Activated naive CD4-positive, alpha-beta T cell treated with anti-CD3 and anti-CD28 coated beads, Interleukin-2, amount 10 ng/mL, durations not matched to agents 7 days and 5 days (primary cell): ENCODE measurements around the gene CDK17.
A peak's percentile ranks its signal among the peaks of the same experiment; 100 is the strongest.

Experiments
- CTCF ChIA-PET: fragments of 350-600 bp; sonication (Branson Sonifier 250); formaldehyde crosslinking; loops from one replicate; lab custom pipeline; 2021; ENCODE audit warnings: antibody characterized with exemption; lab: Charles Lee
- DNase-seq: peaks from one replicate; pipeline ENCODE4 v3.0.0-alpha.2; 2020
- H3K27ac Mint-ChIP-seq: one replicate; pipeline ENCODE4 v1.8.0; 2021; ENCODE audit warnings: mild to moderate bottlenecking, moderate library complexity, mixed read lengths
- H3K27me3 Mint-ChIP-seq: one replicate; pipeline ENCODE4 v1.8.0; 2021; ENCODE audit warnings: mild to moderate bottlenecking, mixed read lengths
- H3K36me3 Mint-ChIP-seq: one replicate; pipeline ENCODE4 v1.8.0; 2021; ENCODE audit warnings: mixed read lengths
- H3K4me1 Mint-ChIP-seq: one replicate; pipeline ENCODE4 v1.8.0; 2021; ENCODE audit warnings: mixed read lengths
- H3K4me3 Mint-ChIP-seq: one replicate; pipeline ENCODE4 v1.8.0; 2021; ENCODE audit warnings: mild to moderate bottlenecking, moderate library complexity, mixed read lengths
- H3K9me3 Mint-ChIP-seq: one replicate; pipeline ENCODE4 v1.8.0; 2021; ENCODE audit warnings: mixed read lengths

The CDK17 gene

GRCh38 chr12:96260644-96261043 lies 139.6 kb downstream of the CDK17 start:
- Mint-ChIP-seq H3K36me3 (peaks cover 37% of the 10 kb centered on the region), H3K4me3 (no peak overlapping the region), H3K9me3 (no peaks in the 10 kb centered on the region), H3K27ac (no peak overlapping the region), H3K27me3 (no peaks in the 10 kb centered on the region), H3K4me1 (no peaks in the 10 kb centered on the region)
- no peak for DNase-seq
- CTCF ChIA-PET, result no interaction called here

DNA sequence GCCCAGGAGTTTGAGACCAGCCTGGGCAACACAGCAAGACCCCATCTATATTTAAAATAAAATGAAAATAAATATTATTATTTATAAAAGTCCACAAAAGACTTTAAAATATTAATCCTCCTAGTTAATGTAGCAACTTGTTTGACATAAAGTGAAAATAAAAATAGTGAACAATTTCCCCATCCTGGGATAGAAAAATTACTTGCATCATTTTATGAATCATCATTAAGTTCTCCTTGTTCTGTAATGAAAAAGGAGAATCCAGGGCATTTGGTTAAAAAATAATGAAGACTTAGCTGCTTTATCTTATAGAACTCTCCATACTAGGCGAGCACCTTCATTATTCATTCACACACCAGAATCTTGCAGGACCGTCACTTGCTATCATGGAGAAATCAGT lies 140.0 kb downstream of the CDK17 start:
- Mint-ChIP-seq H3K27ac (no peak overlapping the region), H3K9me3 (no peaks in the 10 kb centered on the region), H3K36me3 (peaks cover 37% of the 10 kb centered on the region), H3K4me3 (no peak overlapping the region), H3K4me1 (no peaks in the 10 kb centered on the region), H3K27me3 (no peaks in the 10 kb centered on the region)
- CTCF ChIA-PET, result no interaction called here
- no peak for DNase-seq

DNA sequence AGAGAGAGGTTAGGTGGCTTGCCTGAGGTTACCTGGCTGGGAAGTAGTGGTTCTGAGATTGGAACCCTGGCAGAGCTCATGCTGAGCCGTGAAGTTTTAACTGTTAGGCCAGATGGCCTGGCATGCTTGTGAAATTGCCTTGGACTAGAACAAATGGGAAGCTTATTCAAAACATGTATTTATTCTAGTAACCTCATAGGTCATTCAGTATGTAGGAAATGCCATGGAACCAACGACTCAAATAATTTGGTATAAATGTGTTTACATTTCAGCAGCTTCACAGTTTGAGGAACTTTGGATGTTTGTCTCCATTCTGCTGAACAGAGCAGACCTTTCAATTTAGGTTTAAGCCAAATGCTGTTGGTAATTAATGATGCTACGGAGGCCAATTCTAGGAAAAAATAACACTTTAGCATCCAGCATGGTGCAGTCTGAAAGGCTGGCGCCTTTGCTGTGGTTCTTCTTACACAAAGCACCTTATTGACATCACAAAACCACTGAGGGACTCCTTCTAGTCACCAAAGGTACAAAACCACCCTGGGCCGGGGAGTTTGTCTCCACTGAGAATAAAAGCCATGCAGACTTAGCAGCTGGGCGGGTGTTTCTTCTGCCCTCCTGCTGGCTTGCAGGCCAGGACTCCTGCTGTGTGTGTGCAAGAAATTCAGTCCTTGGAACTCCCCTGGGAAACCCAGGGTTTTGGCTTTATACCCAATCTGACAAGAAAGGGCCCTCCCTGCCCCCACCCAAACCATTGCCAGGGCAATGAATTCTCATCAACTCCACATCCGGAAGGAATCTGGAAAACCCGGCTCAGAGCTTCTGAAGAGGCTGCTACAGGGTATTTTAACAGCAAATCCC lies 141.9 kb downstream of the CDK17 start:
- Mint-ChIP-seq H3K27ac (no peak overlapping the region), H3K4me3 (no peak overlapping the region)
- CTCF ChIA-PET, result interaction anchor here (0.6 to 1.3 kb wide), 3 partner anchors 9 to 142 kb away, joined by 3 read pairs; partner anchors contain the start of gene CDK17

DNA sequence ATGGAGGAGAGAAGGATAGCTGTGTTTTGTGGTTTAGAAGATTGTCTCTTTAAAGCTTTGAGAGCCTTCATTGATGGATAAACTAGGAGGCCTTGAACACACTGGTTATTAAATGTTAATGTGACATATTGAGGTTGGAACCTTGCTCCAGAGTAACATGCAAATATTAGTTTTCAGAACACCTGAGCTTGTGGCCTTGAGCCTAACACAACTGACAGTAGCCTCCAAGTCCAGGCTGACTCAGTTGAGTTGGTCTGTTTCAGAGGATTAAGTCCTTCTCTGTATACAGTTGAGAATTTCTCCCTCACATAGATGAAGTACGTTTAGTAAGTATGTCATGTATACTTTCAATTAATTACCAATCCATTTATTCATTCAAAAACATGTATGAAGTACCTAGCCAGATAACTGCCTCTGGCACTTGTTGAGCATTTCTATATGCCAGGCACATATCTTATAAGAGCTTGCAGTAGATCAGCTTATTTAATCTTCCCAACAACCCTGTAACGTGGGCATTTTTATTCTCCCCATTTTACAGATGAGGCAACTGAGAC lies 142.6 kb downstream of the CDK17 start:
- no peaks in the 10 kb centered on the region for H3K9me3 Mint-ChIP-seq
- H3K27ac Mint-ChIP-seq, result no peak overlapping the region
- H3K27me3 Mint-ChIP-seq, result no peaks in the 10 kb centered on the region
- peaks cover 27% of the 10 kb centered on the region for H3K36me3 Mint-ChIP-seq
- CTCF ChIA-PET, result interaction anchor here (1.0 to 1.3 kb wide), 2 partner anchors 9 to 142 kb away, joined by 3 read pairs; partner anchors contain the start of gene CDK17
- H3K4me1 Mint-ChIP-seq, result no peaks in the 10 kb centered on the region
- DNase-seq, result no peak
- no peak overlapping the region for H3K4me3 Mint-ChIP-seq

More for the DNA sequence above, 141.9 kb downstream of the CDK17 start:
- Mint-ChIP-seq H3K4me1 (no peaks in the 10 kb centered on the region), H3K36me3 (peaks cover 29% of the 10 kb centered on the region), H3K9me3 (no peaks in the 10 kb centered on the region), H3K27me3 (no peaks in the 10 kb centered on the region)
- DNase-seq, result peak; percentile 34

DNA sequence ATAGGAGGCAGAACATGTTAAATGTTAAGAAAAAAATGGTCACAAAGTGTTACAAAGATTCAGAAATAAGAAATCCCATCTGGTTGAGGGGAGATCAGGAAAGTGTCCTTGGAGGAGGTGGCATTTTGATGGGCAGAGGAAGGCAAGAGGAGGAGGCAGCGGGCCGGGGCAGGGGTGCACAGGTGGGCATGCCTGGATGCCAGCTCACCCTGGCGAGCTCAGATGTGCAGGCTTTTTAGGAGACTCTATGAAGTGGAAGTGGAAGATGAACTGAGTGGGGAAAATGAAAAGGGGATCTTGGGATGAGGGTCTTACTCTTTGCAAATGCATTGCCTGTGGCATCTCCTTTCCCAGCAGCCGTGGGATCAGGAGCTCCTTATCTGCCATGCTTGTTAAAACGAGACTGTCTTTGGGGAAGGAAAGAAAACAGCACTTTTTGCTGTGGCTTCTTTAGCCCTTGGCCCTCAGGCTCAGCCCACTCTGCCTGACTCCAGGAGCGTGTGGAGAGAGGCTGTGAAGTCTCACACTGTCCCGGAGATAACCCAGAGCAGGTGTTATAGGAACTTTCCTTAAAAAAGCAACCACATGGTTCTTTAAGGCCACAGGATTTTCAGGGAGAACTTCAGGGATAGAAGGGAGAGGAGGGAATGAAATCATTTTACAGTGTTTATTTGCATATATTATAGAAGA lies 143.4 kb downstream of the CDK17 start:
- no peaks in the 10 kb centered on the region for H3K27me3 Mint-ChIP-seq
- no peaks in the 10 kb centered on the region for H3K9me3 Mint-ChIP-seq
- no peaks in the 10 kb centered on the region for H3K4me1 Mint-ChIP-seq
- no peak for DNase-seq
- peaks cover 35% of the 10 kb centered on the region for H3K36me3 Mint-ChIP-seq
- CTCF ChIA-PET, result interaction anchor here (0.6 to 0.9 kb wide), 2 partner anchors 84 to 141 kb away, joined by 3 read pairs; no protein-coding TSS in a partner anchor
- no peak overlapping the region for H3K27ac Mint-ChIP-seq
- H3K4me3 Mint-ChIP-seq, result no peak overlapping the region

GRCh38 chr12:96255077-96255476 lies 145.2 kb downstream of the CDK17 start:
- Mint-ChIP-seq H3K27ac (peak overlapping the region; percentile 15), H3K9me3 (no peaks in the 10 kb centered on the region), H3K4me3 (no peak overlapping the region)

DNA sequence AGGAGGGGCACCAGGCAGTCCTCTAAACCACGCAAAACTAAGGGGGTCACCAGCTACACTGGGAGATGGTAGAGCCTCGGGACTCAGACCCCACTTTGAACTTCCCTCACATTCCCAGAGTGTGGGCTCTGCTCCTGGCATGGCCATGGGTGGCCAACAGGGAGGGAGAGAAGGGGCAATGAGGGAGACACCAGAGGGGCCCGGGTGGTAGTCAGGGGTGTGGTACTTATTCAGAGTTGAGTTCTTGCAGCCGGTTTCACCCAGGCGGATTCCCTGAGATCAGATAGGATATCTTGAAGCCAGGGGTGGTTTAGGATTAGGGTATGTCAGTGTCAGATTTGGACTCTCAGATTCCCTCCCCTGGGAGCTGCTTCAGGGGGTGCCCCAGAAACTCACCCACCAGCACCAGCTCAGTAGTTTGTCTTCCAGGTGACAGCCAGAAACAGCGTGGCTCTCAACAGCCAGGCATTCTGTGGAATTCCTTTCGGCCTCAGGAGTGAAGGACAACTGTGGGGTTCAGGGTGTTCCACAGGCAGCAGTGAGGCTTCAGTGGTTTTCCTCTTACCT lies 150.0 kb downstream of the CDK17 start:
- DNase-seq, result no peak
- peaks cover 18% of the 10 kb centered on the region for H3K4me1 Mint-ChIP-seq
- H3K9me3 Mint-ChIP-seq, result no peaks in the 10 kb centered on the region
- no peaks in the 10 kb centered on the region for H3K27me3 Mint-ChIP-seq
- no peak overlapping the region for H3K27ac Mint-ChIP-seq
- no peak overlapping the region for H3K4me3 Mint-ChIP-seq
- CTCF ChIA-PET, result no interaction called here
- peaks cover 67% of the 10 kb centered on the region for H3K36me3 Mint-ChIP-seq

More at GRCh38 chr12:96255077-96255476, 145.2 kb downstream of the CDK17 start:
- peaks cover 36% of the 10 kb centered on the region for H3K36me3 Mint-ChIP-seq
- no peak for DNase-seq
- no peaks in the 10 kb centered on the region for H3K27me3 Mint-ChIP-seq
- peaks cover 11% of the 10 kb centered on the region for H3K4me1 Mint-ChIP-seq
- CTCF ChIA-PET, result interaction anchor here (1.0 kb wide), 1 partner anchor 11 kb away, joined by 3 read pairs; no protein-coding TSS in a partner anchor

DNA sequence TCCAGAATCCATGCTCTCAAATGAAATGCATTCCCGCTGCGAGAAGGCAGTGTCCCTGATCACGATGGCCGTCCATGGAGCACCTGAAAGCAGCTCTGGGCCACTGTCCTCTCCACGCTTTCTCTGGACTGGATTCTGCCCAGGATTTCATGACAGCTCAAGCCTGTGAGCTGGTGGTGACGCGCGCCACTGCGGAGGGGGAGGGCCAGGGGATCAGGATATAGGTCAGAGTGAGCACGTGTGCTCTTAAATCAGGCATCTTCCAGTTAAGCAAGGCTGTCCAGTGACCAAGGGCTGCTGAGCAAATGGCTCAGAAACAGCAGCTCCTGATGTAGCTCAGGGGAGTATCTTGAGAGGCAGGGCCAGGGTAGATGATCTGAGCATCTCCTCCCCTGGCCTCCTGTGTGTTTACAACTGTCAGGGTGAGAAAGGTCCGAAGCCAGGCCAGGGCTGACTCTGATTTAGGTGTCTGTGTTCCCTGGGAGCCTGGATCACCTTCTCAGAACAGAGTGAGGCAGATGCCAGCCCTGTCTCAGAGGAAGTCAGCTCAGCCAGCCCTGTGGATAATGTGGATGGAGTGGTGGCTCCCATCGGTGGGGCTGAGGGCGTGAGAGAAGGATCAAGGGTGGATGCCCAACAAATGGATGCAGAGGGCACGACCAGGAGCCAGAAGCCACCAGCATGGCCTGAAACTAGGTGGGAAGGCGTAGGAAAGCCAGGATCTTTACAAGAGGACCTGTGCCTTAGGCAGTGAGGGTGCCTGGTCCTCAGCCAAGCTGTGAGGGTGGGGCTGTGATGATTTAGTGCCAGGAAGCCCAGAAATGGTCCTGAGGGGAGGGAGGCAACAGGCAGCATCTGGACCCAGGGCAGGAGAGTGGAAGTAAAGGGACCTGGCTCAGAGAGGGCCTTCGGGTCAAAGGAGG lies 150.8 kb downstream of the CDK17 start:
- Mint-ChIP-seq H3K27me3 (no peaks in the 10 kb centered on the region), H3K4me1 (peaks cover 18% of the 10 kb centered on the region), H3K27ac (no peak overlapping the region), H3K9me3 (no peaks in the 10 kb centered on the region), H3K36me3 (peaks cover 62% of the 10 kb centered on the region), H3K4me3 (no peak overlapping the region)
- CTCF ChIA-PET, result interaction anchor here (0.7 kb wide), 1 partner anchor 9 kb away, joined by 3 read pairs; no protein-coding TSS in a partner anchor
- DNase-seq, result no peak

- CTCF ChIA-PET, result interaction anchor here (0.7 kb wide), 1 partner anchor 10 kb away, joined by 3 read pairs; no protein-coding TSS in a partner anchor
- no peak overlapping the region for H3K4me3 Mint-ChIP-seq
- peaks cover 61% of the 10 kb centered on the region for H3K36me3 Mint-ChIP-seq
- no peak for DNase-seq
- no peaks in the 10 kb centered on the region for H3K9me3 Mint-ChIP-seq
- peaks cover 18% of the 10 kb centered on the region for H3K4me1 Mint-ChIP-seq
- H3K27ac Mint-ChIP-seq, result no peak overlapping the region
- no peaks in the 10 kb centered on the region for H3K27me3 Mint-ChIP-seq
These were observed 151.9 kb downstream of the CDK17 start for GRCh38 chr12:96248136-96248931.

GRCh38 chr12:96247563-96247962 lies 152.7 kb downstream of the CDK17 start:
- DNase-seq, result no peak
- CTCF ChIA-PET, result no interaction called here
- Mint-ChIP-seq H3K9me3 (no peaks in the 10 kb centered on the region), H3K4me3 (no peak overlapping the region), H3K27me3 (no peaks in the 10 kb centered on the region), H3K27ac (no peak overlapping the region), H3K36me3 (peaks cover 60% of the 10 kb centered on the region), H3K4me1 (peaks cover 25% of the 10 kb centered on the region)

GRCh38 chr12:96246926-96247505 lies 153.2 kb downstream of the CDK17 start:
- no peak overlapping the region for H3K4me3 Mint-ChIP-seq
- CTCF ChIA-PET, result no interaction called here
- DNase-seq, result no peak
- no peaks in the 10 kb centered on the region for H3K9me3 Mint-ChIP-seq
- no peak overlapping the region for H3K27ac Mint-ChIP-seq
- H3K36me3 Mint-ChIP-seq, result peaks cover 55% of the 10 kb centered on the region
- peaks cover 31% of the 10 kb centered on the region for H3K4me1 Mint-ChIP-seq
- no peaks in the 10 kb centered on the region for H3K27me3 Mint-ChIP-seq

- H3K36me3 Mint-ChIP-seq, result peaks cover 47% of the 10 kb centered on the region
- H3K4me3 Mint-ChIP-seq, result no peak overlapping the region
- H3K9me3 Mint-ChIP-seq, result no peaks in the 10 kb centered on the region
- CTCF ChIA-PET, result no interaction called here
- H3K27ac Mint-ChIP-seq, result no peak overlapping the region
- no peaks in the 10 kb centered on the region for H3K27me3 Mint-ChIP-seq
- DNase-seq, result no peak
- H3K4me1 Mint-ChIP-seq, result peaks cover 39% of the 10 kb centered on the region
These were observed 155.4 kb downstream of the CDK17 start for GRCh38 chr12:96244826-96245225.
